PC-3 (cell line): ENCODE data around the gene CKB. TPM values are rescaled to one million over a fixed set of nuclear protein-coding genes. Genes with fewer than 3 reads are reported as not detected.

Experiments
- ATAC-seq: fragments of 200-7000 bp; cut with Tn5 transposase; 2 replicates; pipeline ENCODE4 v1.9.1; 2020; ENCODE audit warnings: mild to moderate bottlenecking, moderate library complexity
- BruUV-seq: library from RNA; stranded (reverse); fragments of 400-500 nt; replicated peaks from 2 replicates; lab custom pipeline; 2021; lab: Mats Ljungman, UMichigan
- CTCF ChIA-PET: fragments of 300-600 bp; sonication (Branson Sonifier 250); formaldehyde crosslinking; loops from one replicate; lab custom pipeline; 2022; ENCODE audit warnings: antibody characterized with exemption; lab: Charles Lee
- POLR2A ChIA-PET: fragments of 300-600 bp; sonication (Branson Sonifier 250); formaldehyde crosslinking; loops from one replicate; lab custom pipeline; 2022; ENCODE audit warnings: antibody characterized with exemption; ENCODE audit not compliant: unreplicated experiment; lab: Charles Lee
- DNase-seq: peaks from one replicate; pipeline ENCODE4 v3.0.0-alpha.2; 2015
- H2AFZ ChIP-seq: fragments of 300-600 bp; sonication (generic); 2 replicates; pipeline ENCODE4 v1.6.0; 2016; ENCODE audit warnings: antibody characterized with exemption, low read length
- H3F3A ChIP-seq: fragments of 300-600 bp; sonication (generic); one replicate; pipeline ENCODE4 v1.6.0; 2017; ENCODE audit warnings: antibody characterized with exemption, low read length, control low read depth, mild to moderate bottlenecking; ENCODE audit not compliant: unreplicated experiment
- H3K27ac ChIP-seq: fragments of 300-600 bp; sonication (generic); 2 replicates; pipeline ENCODE4 v1.5.1; 2016; ENCODE audit warnings: mild to moderate bottlenecking, low read length
- H3K27me3 ChIP-seq: fragments of 300-600 bp; sonication (generic); 2 replicates; pipeline ENCODE4 v1.6.1; 2016; ENCODE audit warnings: low read length, mixed read lengths
- H3K36me3 ChIP-seq: fragments of 300-600 bp; sonication (generic); 2 replicates; pipeline ENCODE4 v1.6.1; 2016; ENCODE audit warnings: low read depth, mixed run types, low read length, mixed read lengths
- H3K4me1 ChIP-seq: fragments of 300-600 bp; sonication (generic); 2 replicates; pipeline ENCODE4 v1.5.1; 2016; ENCODE audit warnings: low read length; ENCODE audit not compliant: insufficient read depth
- H3K4me2 ChIP-seq: fragments of 300-600 bp; sonication (generic); 2 replicates; pipeline ENCODE4 v1.6.0; 2016; ENCODE audit warnings: low read length
- H3K4me3 ChIP-seq: fragments of 300-600 bp; sonication (generic); 2 replicates; pipeline ENCODE4 v1.5.1; 2016; ENCODE audit warnings: mild to moderate bottlenecking, low read length, mixed read lengths
- H3K79me2 ChIP-seq: fragments of 300-600 bp; sonication (generic); 2 replicates; pipeline ENCODE4 v1.6.1; 2017; ENCODE audit warnings: low read length, mixed read lengths
- H3K9ac ChIP-seq: fragments of 300-600 bp; sonication (generic); 2 replicates; pipeline ENCODE4 v1.6.0; 2016; ENCODE audit warnings: mild to moderate bottlenecking, low read length
- H3K9me2 ChIP-seq: fragments of 300-600 bp; sonication (generic); replicated peaks from 2 replicates; pipeline ENCODE4 v1.6.1; 2016; ENCODE audit warnings: mixed run types, low read length, mixed read lengths
- H3K9me3 ChIP-seq: fragments of 300-600 bp; sonication (generic); 2 replicates; pipeline ENCODE4 v1.6.1; 2016; ENCODE audit warnings: low read length, mixed read lengths
- H4K20me1 ChIP-seq: fragments of 300-600 bp; sonication (generic); 2 replicates; pipeline ENCODE4 v1.6.1; 2016; ENCODE audit warnings: low read length, mixed read lengths
- EZH2 ChIP-seq: fragments of 300-600 bp; sonication (generic); IDR thresholded peaks from one replicate; pipeline ENCODE4 v1.6.1; 2017; ENCODE audit warnings: antibody characterized with exemption, mild to moderate bottlenecking, low read length; ENCODE audit not compliant: unreplicated experiment
- EZH2phosphoT487 ChIP-seq: fragments of 300-600 bp; sonication (generic); IDR thresholded peaks from 2 replicates; pipeline ENCODE4 v1.6.1; 2018; ENCODE audit warnings: mild to moderate bottlenecking, antibody characterized with exemption, low read length, borderline replicate concordance
- intact Hi-C: fragments of 100-400 bp; cut with micrococcal nuclease; formaldehyde crosslinking; loops from 2 replicates; pipeline ENCODE4 v1.9.0; 2023
- total RNA-seq: library from RNA; depleted of rRNA; stranded (reverse); fragments of >200 nt; gene quantifications from 2 replicates; pipeline ENCODE4 v1.2.3, GENCODE V29; 2014
- TF ChIP-seq, protein P1 (sequence below): fragments of 300-600 bp; sonication (generic); conservative IDR thresholded peaks from 2 replicates; pipeline ENCODE4 v1.5.1; 2017; ENCODE audit warnings: antibody characterized with exemption, low read depth, mild to moderate bottlenecking, low read length

Gene CKB
- total RNA-seq, 1 experiment from 2014 or later: 299 TPM

DNA sequence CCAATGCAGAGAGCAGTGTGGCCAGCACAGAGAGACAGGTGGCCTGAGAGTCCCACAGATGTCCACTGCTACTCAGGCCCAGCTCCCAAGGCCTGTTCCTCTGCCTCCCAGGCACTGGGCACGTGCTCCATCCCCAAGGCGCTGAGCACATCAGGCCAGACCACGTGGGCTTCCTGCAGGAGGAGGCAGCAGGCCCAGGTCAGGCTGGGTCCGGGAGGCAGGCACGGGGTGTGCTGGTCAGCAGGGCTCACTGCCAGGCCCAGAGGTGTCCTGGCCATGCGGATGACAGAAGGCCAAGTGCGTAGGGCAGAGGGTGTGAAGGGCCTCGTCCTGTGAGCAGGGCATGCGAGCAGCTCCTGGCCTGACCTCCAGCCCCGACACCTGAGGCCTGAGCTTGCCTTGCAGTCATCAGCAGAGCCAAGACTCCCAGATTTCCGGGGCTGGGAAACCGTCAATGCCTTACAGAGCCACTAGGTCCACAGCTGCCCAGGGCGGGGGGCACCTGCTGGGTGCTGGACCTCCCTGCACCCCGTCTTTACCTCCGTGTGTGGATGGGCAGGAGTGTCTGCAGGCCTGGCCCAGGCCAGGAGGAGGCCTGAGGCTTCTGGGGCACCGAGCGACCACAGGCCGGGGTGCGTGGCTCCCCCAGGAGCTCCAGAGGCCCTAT lies 21.2 kb upstream of the CKB start:
- no peaks in the 10 kb centered on the region for H3K27me3 ChIP-seq
- H3K4me2 ChIP-seq: no peak overlapping the region
- BruUV-seq: no TSS peak
- H3K79me2 ChIP-seq: no peaks in the 10 kb centered on the region
- ChIA-PET CTCF (no interaction called here), POLR2A (no interaction called here)
- no peak for DNase-seq
- no peak for ATAC-seq
- intact Hi-C loops: no loop called here
- no peaks in the 10 kb centered on the region for H3K9me2 ChIP-seq
- no peaks in the 10 kb centered on the region for H4K20me1 ChIP-seq
- H3K9me3 ChIP-seq: no peaks in the 10 kb centered on the region
- no peak overlapping the region for H3K4me3 ChIP-seq
- no peaks in the 10 kb centered on the region for H3K36me3 ChIP-seq
- H3K4me1 ChIP-seq: peaks cover 44% of the 10 kb centered on the region
- no peak overlapping the region for H3K9ac ChIP-seq
- H2AFZ ChIP-seq: no peak overlapping the region
- no peak overlapping the region for H3K27ac ChIP-seq
- TF ChIP-seq, protein P1, sequence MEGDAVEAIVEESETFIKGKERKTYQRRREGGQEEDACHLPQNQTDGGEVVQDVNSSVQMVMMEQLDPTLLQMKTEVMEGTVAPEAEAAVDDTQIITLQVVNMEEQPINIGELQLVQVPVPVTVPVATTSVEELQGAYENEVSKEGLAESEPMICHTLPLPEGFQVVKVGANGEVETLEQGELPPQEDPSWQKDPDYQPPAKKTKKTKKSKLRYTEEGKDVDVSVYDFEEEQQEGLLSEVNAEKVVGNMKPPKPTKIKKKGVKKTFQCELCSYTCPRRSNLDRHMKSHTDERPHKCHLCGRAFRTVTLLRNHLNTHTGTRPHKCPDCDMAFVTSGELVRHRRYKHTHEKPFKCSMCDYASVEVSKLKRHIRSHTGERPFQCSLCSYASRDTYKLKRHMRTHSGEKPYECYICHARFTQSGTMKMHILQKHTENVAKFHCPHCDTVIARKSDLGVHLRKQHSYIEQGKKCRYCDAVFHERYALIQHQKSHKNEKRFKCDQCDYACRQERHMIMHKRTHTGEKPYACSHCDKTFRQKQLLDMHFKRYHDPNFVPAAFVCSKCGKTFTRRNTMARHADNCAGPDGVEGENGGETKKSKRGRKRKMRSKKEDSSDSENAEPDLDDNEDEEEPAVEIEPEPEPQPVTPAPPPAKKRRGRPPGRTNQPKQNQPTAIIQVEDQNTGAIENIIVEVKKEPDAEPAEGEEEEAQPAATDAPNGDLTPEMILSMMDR: no peak
- TF ChIP-seq EZH2phosphoT487: no peak
- TF ChIP-seq EZH2: no peak
- no peaks in the 10 kb centered on the region for H3F3A ChIP-seq

DNA sequence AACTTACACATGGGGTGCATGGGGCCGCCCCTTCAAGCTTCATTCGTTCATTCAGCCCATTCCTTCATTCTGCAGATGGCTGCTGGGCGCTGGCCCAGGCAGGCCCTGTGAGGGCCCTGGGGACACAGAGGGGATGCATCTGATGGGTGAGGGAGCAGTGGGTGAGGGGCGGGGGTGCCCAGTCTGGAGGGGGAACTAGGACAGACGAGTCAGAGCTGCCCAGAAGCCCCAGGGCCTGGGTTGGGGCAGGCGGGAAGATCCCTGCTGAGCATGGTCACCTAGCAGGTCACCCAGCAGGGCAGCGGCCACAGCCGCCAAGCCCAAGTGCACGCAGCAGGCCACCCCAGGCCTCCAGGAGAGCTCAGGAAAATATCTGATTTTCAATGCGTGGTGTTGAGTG lies 20.5 kb upstream of the CKB start:
- Histone ChIP-seq H3K27ac (no peak overlapping the region), H3K27me3 (no peaks in the 10 kb centered on the region), H3K9ac (no peak overlapping the region), H4K20me1 (no peaks in the 10 kb centered on the region), H3K4me3 (no peak overlapping the region), H3K4me2 (no peak overlapping the region), H3F3A (no peaks in the 10 kb centered on the region), H3K79me2 (no peaks in the 10 kb centered on the region), H3K4me1 (peaks cover 47% of the 10 kb centered on the region), H3K9me3 (no peaks in the 10 kb centered on the region), H3K36me3 (no peaks in the 10 kb centered on the region), H3K9me2 (no peaks in the 10 kb centered on the region), H2AFZ (no peak overlapping the region)
- TF ChIP-seq EZH2phosphoT487 (no peak), EZH2 (no peak)
- TF ChIP-seq, protein P1: no peak
- no TSS peak for BruUV-seq
- DNase-seq (no peak), ATAC-seq (no peak)
- ChIA-PET CTCF (no interaction called here), POLR2A (no interaction called here)
- intact Hi-C loops: no loop called here

- no peaks in the 10 kb centered on the region for H3K9me2 ChIP-seq
- ATAC-seq (peak; percentile 6; the same call in 1 of the 2 replicates), DNase-seq (no peak)
- H2AFZ ChIP-seq: no peak overlapping the region
- H3K36me3 ChIP-seq: no peaks in the 10 kb centered on the region
- H3K4me1 ChIP-seq: peaks cover 47% of the 10 kb centered on the region
- H3K27me3 ChIP-seq: no peaks in the 10 kb centered on the region
- no peaks in the 10 kb centered on the region for H3K79me2 ChIP-seq
- H3K4me2 ChIP-seq: peak overlapping the region; percentile 21; the same call in 1 of the 2 replicates
- ChIA-PET CTCF (no interaction called here), POLR2A (no interaction called here)
- no peaks in the 10 kb centered on the region for H3F3A ChIP-seq
- no TSS peak for BruUV-seq
- H3K4me3 ChIP-seq: no peak overlapping the region
- no peaks in the 10 kb centered on the region for H3K9me3 ChIP-seq
- H4K20me1 ChIP-seq: no peaks in the 10 kb centered on the region
- peak overlapping the region; percentile 96 for H3K27ac ChIP-seq
- no peak for TF ChIP-seq EZH2phosphoT487
- TF ChIP-seq EZH2: no peak
- TF ChIP-seq, protein P1: no peak
- intact Hi-C loops: no loop called here
- no peak overlapping the region for H3K9ac ChIP-seq
Measured at GRCh38 chr14:103542605-103543088, 20.0 kb upstream of the CKB start.
